ENCODE measurements around the gene RAPGEF4. TPM values are rescaled to one million over a fixed set of nuclear protein-coding genes. Genes with fewer than 3 reads are reported as not detected.
A peak's percentile ranks its signal among the peaks of the same experiment; 100 is the strongest.

Gene RAPGEF4
- total RNA-seq, 1 experiment from 2014 or later, result not detected

DNA sequence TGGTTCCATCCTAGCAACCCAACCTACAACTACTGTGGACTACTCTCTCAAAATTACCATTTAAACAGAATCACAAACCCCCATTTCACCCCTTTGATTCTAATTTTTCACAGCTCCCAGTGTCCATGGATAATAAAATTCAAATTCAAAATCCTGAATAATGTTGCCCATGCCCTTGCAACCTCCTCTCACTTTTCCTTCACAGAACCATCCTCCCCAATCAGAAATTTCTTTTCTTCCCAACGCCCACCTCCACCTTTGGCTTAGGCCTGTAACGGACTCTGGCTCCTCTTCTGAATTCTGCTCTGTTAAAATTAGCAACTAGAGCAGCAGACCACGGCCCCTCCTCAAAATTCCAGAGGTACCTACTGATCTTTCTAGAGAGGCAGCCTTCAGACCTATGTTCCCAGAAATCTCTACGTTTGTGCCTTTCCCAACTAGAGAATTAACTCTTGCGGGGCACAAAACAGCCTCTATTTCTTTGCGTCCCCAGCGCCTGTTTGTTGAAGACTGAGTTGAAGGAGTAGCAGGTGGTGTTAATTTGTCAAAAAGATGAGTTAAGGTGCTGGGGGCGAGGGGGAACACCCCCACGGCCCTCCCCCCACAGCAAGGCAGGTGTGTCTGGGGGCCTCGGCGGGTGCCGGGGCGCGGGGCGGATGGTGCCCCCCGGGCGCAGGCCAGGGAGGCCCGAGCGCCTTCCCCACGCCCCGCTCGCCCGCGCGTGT, 339.6 kb downstream of the RAPGEF4 start:
- intact Hi-C loops (cut with micrococcal nuclease), result loop anchor here (1.0 to 5.0 kb wide), 5 partner anchors 26 to 135 kb away; no protein-coding TSS in a partner anchor
- BruUV-seq (replicated peaks), result no TSS peak
- CTCF ChIA-PET, result interaction anchor here (0.6 to 3.2 kb wide), 3 partner anchors 9 to 133 kb away, joined by 4 to 21 read pairs (median 4); no protein-coding TSS in a partner anchor
- no peak for DNase-seq (ENCODE audit: unreplicated experiment)
- H3K27me3 Mint-ChIP-seq (ENCODE audit: insufficient read depth, unreplicated experiment), result no peaks in the 10 kb centered on the region
- TF ChIP-seq, protein P1, sequence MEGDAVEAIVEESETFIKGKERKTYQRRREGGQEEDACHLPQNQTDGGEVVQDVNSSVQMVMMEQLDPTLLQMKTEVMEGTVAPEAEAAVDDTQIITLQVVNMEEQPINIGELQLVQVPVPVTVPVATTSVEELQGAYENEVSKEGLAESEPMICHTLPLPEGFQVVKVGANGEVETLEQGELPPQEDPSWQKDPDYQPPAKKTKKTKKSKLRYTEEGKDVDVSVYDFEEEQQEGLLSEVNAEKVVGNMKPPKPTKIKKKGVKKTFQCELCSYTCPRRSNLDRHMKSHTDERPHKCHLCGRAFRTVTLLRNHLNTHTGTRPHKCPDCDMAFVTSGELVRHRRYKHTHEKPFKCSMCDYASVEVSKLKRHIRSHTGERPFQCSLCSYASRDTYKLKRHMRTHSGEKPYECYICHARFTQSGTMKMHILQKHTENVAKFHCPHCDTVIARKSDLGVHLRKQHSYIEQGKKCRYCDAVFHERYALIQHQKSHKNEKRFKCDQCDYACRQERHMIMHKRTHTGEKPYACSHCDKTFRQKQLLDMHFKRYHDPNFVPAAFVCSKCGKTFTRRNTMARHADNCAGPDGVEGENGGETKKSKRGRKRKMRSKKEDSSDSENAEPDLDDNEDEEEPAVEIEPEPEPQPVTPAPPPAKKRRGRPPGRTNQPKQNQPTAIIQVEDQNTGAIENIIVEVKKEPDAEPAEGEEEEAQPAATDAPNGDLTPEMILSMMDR (IDR thresholded peaks at IDR 0.05; ENCODE audit: unreplicated experiment), result no peak
- H3K27ac Mint-ChIP-seq (ENCODE audit: low read depth, unreplicated experiment), result peak overlapping the region; percentile 95
- H3K4me1 Mint-ChIP-seq (ENCODE audit: insufficient read depth, unreplicated experiment), result peaks cover 30% of the 10 kb centered on the region
- H3K36me3 Mint-ChIP-seq (ENCODE audit: insufficient read depth, unreplicated experiment), result peaks cover 8% of the 10 kb centered on the region
- peak overlapping the region; percentile 82 for H3K4me3 Mint-ChIP-seq (ENCODE audit: unreplicated experiment)
- POLR2A ChIA-PET, result interaction anchor here (0.7 to 9.7 kb wide), 16 partner anchors 10 to 147 kb away, joined by 3 to 188 read pairs (median 4); no protein-coding TSS in a partner anchor
- H3K9me3 Mint-ChIP-seq (ENCODE audit: unreplicated experiment), result no peaks in the 10 kb centered on the region

DNA sequence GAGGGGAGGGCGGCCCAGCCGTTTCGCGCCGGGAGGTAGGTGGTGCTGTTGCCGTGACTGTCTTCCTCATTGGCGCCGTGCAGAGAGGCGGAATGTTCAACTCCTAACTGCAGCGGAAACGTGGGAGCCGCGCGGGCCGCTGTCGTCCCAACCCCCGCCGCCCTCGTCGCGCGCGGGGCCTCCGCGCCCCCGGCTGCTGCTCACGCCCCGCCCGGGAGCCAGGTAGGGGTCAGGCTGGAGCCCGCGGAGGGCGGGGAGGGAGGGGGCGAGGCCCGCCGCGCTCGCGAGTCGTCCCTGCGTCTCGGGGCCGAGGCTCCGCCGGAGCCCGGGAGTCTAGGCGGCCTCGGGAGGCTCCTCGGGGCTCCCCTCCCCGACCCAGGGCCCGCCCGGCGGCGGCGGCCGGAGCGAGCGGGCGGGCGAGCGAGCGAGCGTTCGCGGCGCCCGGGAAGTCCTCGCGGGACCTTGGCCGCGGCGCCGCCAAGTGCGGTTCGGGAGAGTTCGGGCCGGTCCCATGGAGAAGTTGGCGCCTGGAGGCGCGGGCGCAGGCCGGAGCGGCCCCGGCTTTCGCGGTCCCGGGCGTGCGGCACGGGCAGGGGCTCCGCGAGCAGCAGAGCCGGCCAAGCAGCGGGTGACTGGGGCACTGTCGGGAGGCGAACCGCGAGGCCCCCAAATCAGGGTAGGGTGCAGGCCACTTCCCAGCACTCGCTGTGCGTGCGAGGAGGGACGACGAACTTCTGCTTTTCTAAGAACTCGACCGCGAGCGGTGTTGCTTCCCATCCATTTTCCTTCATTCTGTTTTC, 340.3 kb downstream of the RAPGEF4 start, which contains the start of gene MAP3K20:
TSS of gene MAP3K20 (plus strand) at position 66 of the 800 bp plus-strand sequence. CDS start 15,186 bp downstream, outside the sequence.
- TSS peak; percentile 29 for BruUV-seq (replicated peaks)
- POLR2A ChIA-PET, result interaction anchor here (1.4 to 9.7 kb wide), 10 partner anchors 11 to 135 kb away, joined by 3 to 188 read pairs (median 30); no protein-coding TSS in a partner anchor

DNA sequence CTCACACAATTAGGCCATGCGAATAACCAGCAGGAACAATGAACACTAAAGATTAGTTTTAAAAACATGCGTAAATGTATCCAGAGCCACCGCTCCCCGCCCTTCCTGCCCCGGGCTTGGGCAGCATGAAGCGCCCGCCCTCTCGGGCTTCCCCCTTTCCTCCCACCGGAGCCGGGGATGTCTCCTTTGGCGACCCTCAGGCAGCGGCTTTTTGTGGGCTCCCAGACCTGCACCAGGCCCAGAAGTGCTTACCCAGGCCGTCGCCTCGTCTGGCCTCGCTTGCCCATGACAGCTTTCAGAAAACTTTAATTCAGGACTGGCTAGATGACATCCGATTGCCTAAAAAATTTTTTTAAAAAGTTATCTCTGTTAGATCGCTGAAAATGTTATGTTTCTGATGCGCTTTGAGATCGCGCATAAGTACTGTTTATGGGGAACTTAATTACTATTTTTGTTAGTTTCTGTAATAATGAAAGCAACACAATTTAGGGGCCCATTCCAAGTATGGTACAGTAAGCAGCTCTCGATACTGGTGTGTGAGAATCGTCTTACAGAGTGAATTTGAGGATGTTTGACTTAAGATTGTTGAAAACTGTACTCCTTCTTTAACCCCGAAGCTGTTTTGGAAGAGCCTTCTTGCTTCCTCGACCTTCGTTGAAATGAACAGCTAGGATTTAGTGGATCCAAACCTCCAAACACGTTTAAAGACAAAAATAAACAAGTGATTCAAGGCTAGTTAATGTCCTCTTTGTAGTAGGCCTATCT, 341.1 kb downstream of the RAPGEF4 start:
- intact Hi-C loops (cut with micrococcal nuclease), result loop anchor here (2.0 to 5.0 kb wide), 4 partner anchors 46 to 111 kb away; no protein-coding TSS in a partner anchor
- peaks cover 16% of the 10 kb centered on the region for H3K36me3 Mint-ChIP-seq (ENCODE audit: insufficient read depth, unreplicated experiment)
- H3K27ac Mint-ChIP-seq (ENCODE audit: low read depth, unreplicated experiment), result peak overlapping the region; percentile 95
- H3K4me1 Mint-ChIP-seq (ENCODE audit: insufficient read depth, unreplicated experiment), result peaks cover 31% of the 10 kb centered on the region
- H3K9me3 Mint-ChIP-seq (ENCODE audit: unreplicated experiment), result no peaks in the 10 kb centered on the region
- TF ChIP-seq, protein P1 (IDR thresholded peaks at IDR 0.05; ENCODE audit: unreplicated experiment), result no peak
- no peaks in the 10 kb centered on the region for H3K27me3 Mint-ChIP-seq (ENCODE audit: insufficient read depth, unreplicated experiment)
- TSS peak; percentile 47 for BruUV-seq (replicated peaks)
- POLR2A ChIA-PET, result interaction anchor here (0.7 to 9.7 kb wide), 17 partner anchors 10 to 141 kb away, joined by 3 to 188 read pairs (median 5); no protein-coding TSS in a partner anchor
- CTCF ChIA-PET, result interaction anchor here (0.6 to 3.0 kb wide), 6 partner anchors 48 to 1686 kb away, joined by 3 to 10 read pairs (median 5); no protein-coding TSS in a partner anchor
- H3K4me3 Mint-ChIP-seq (ENCODE audit: unreplicated experiment), result peak overlapping the region; percentile 82
- DNase-seq (ENCODE audit: unreplicated experiment), result peak; percentile 51

More for the DNA sequence above, 340.3 kb downstream of the RAPGEF4 start, which contains the start of gene MAP3K20:
- Mint-ChIP-seq H3K27ac (ENCODE audit: low read depth, unreplicated experiment) (peak within 1 kb of the TSS; percentile 95), H3K27me3 (ENCODE audit: insufficient read depth, unreplicated experiment) (no peaks in the 10 kb centered on the region), H3K4me1 (ENCODE audit: insufficient read depth, unreplicated experiment) (peaks cover 31% of the 10 kb centered on the region), H3K4me3 (ENCODE audit: unreplicated experiment) (peak within 1 kb of the TSS; percentile 82), H3K9me3 (ENCODE audit: unreplicated experiment) (no peaks in the 10 kb centered on the region), H3K36me3 (ENCODE audit: insufficient read depth, unreplicated experiment) (peaks cover 12% of the 10 kb centered on the region)
- TF ChIP-seq, protein P1 (IDR thresholded peaks at IDR 0.05; ENCODE audit: unreplicated experiment), result peak; percentile 40
- intact Hi-C loops (cut with micrococcal nuclease), result loop anchor here (1.0 to 5.0 kb wide), 7 partner anchors 27 to 134 kb away; no protein-coding TSS in a partner anchor
- CTCF ChIA-PET, result interaction anchor here (0.7 to 0.8 kb wide), 2 partner anchors 8 to 10 kb away, joined by 3 to 4 read pairs; no protein-coding TSS in a partner anchor
- peak; percentile 72 for DNase-seq (ENCODE audit: unreplicated experiment)

Data from MCF 10A (cell line).